ENCODE data around the gene SAMD11.

The SAMD11 gene

DNA sequence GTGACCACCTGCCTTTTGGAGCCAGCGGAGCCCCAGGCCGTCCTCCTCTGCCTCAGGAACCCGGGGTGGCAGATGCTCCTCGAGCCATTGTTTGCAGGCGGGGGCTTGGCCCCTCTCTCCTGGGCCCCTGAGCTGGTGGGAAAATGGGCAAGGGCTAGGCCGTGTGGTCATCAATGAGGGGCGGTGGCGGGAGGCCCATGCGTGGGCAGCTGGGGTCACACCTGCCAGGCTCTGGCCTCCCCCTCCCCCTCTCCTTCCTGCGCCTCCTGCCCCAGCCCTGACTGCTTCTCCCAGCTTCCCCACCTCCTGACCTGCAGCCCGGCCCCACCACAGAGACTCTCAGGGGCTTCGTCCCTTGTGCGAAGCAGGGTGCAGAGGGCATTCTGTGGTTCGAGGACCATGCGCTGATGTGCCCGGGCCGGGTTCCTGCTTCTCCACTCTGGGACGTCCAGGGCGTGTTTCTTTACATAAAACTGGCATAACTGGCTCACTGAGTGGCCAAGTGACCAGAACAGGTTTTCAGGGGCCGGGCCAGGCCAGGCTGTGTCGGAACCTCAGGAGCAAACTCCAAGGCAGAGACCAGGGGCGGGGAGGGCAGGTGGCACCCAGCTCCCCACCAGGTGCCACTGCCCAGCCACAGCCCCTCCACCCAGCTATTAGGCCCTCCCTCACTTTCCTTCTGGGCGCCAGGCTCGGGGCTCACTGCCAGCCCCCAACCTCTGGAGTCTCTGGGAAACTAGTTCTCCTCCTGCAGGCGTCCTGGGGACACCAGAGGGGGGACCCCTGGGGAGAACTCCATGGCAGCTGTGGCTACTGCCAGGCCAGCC lies 9.3 kb downstream of the SAMD11 start:
- no peak for DNase-seq (ENCODE audit: low read depth in 2 of 2)

GRCh38 chr1:933603-933940 lies 9.8 kb downstream of the SAMD11 start:
- no peak for DNase-seq (ENCODE audit: low read depth in 2 of 2)

DNA sequence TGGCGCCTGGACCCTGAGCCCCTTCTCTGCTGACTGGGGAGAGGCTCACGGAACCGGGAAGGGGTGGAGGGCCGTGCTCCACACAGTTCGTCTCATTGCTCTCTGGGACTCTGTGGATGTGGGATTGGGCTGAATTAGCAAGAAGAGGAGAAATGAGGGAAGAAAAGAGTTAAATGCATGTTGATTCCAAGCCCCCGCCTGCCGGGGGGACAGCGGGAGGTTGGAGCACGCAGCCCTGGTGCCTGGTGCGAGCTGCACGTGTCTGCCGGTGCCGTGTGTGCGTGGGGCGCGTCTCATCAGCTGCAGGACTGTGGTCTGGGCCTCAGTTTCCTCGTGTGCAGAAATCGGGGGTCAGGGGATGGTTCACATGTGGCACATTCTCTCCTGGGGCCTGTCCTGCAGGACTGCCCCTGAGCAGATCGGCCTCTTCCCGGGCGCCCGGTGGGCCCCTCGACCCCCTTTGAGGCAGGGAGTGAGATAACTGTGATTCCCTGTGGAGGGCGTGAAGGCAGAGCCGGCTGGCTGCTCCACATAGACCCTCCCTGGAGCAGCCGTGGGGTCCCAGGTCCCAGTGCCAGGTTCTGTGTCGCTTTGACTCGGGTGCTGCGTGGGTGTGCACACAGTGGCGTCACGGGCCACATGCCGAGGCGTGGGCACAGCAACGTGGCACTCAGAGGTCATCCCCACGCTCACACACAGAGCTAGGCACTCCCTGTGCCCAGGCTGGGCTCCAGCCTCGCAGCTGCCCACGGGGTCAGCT lies 11.4 kb downstream of the SAMD11 start:
- DNase-seq (ENCODE audit: low read depth in 2 of 2): no peak

GRCh38 chr1:935751-936231 lies 12.1 kb downstream of the SAMD11 start:
- no peak for DNase-seq (ENCODE audit: low read depth in 2 of 2)

DNA sequence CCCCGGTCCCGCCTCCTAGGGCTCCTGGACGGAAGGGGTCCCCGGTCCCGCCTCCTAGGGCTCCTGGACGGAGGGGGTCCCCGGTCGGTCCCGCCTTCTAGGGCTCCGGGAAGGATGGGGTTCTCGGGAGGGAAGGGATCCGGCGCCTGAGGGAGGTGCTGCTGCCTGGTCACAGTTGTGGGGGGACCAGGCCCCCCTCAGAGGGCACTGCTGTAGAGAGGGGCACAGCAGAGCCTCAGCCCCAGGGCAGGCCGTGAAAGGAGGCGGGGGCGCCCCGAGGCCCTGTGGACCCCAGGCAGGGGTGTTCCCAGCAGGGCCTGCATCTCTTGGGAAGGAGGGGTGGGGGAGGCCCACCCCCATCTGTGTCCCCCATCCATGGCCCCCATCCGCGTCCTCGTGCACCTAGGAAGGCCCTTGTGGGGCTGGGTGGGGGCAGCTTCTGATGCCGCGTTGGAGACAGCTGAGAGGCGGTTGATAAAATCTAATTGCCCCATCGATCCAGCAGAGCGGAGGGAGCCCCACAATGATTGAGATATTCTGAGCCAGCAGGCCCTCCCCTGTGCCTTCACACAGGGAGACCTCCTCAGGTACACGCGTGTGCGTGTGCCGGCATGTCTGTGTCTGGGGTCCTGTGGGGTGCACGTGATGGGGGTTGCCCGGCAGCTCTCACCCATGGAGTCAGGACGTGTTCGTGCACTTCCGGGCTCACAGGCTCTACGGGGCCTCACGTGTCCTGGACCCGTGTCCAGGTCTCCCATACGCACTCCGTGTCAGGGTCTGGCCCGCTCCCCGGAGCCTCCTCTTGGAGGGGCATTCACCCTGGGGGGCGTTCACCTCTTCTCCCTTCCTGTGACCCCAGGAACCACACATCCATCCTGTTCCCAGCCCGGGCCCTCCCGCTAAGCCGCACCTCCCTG lies 12.9 kb downstream of the SAMD11 start:
- no peak for DNase-seq (ENCODE audit: low read depth in 2 of 2)

DNA sequence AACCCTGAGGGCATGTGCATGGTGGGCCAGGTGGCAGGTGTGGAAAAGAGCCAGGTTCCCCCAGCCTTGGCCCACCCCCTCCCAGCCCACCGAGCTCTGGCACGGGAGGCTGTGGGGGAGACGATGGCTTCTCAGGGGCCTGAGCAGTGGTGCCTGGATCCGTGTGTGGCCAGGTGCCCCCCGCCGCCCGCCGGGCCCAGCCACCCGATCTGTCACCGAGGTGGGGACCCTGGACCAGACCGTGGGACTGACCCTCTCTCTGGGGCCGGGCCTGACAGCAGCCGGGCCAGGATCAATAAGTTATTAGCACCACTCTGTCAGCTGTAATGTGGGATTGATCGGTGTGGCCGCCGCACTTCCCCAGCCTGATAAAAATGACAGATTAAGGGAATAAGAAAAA lies 13.8 kb downstream of the SAMD11 start:
- no peak for DNase-seq (ENCODE audit: low read depth in 2 of 2)

- no peak for DNase-seq (ENCODE audit: low read depth in 2 of 2)
These were observed 14.5 kb downstream of the SAMD11 start for GRCh38 chr1:938088-938683.

DNA sequence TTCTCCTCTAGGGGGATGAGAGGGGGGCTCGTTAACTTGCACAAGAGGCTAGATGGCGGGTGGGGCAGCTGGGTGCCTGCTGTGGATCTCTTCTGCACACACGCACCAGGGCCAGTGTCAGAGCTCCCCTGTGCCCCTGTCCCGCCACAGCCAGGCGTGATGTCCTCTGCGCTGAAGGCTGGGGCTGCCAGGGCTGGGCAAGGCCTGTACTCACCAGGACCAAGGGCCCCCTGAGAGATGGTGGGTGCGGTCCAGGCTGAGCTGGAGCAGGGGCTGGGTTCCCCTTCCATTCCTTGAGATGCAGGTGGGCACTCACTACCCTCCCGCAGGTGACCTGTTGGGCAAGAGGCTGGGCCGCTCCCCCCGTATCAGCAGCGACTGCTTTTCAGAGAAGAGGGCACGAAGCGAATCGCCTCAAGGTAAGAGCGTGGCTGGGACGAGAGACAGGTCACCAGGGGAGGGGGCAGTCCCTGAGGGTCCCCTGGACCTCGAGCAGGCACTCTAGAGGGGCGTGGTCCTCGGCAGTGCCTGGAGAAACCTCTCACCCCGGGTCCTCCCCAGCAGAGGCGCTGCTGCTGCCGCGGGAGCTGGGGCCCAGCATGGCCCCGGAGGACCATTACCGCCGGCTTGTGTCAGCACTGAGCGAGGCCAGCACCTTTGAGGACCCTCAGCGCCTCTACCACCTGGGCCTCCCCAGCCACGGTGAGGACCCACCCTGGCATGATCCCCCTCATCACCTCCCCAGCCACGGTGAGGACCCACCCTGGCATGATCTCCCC lies 15.2 kb downstream of the SAMD11 start:
- DNase-seq (ENCODE audit: low read depth in 2 of 2): no peak

GRCh38 chr1:939511-940106 lies 15.9 kb downstream of the SAMD11 start:
- no peak for DNase-seq (ENCODE audit: low read depth in 2 of 2)

DNA sequence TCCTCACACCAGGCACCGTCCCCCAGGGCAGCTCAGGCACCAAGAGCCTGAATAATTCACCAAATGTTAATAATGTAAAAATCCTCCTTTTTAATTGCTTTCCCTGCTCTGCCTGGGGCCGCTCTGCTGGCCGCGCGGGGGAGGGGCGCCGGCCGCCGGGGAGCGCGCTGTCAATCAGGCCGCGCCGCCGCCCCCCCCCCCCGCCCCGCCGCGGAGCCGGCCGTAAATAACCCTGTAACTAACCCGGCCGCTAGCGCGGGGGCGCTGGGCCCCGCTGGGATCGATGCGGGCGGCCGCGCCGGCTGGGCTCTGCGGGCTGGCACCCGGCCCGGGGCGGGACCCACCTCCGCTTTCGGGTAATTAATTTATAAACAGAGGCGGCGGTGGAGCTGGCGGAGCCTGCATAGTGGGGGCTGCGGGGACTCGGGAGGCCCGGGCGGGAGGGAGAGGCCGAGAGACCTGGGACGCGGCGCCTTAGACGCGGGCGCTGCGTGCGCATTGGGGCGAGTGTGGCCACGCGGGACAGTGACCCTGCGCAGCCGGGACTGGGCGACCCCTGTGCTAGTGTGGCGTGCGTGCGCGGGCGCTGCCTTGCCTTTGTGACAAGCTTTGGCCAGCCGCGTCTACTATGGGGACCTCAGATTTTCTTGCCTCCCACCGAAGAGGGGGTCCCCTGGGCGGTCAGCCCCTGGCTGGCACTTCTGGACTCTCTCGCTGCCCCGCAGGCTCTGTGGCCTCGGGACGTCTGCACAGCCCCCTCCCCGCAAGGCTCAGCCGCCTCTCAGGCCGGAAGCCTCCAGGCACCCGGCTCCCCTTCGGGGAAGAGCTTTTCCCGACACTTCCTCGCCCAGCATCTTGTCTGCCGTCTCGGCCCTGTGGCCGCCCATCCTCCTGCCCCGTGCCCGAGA lies 16.6 kb downstream of the SAMD11 start:
- DNase-seq (ENCODE audit: low read depth in 2 of 2): no peak

- no peak for DNase-seq (ENCODE audit: low read depth in 2 of 2)
These were observed 17.4 kb downstream of the SAMD11 start for GRCh38 chr1:941015-941587.

DNA sequence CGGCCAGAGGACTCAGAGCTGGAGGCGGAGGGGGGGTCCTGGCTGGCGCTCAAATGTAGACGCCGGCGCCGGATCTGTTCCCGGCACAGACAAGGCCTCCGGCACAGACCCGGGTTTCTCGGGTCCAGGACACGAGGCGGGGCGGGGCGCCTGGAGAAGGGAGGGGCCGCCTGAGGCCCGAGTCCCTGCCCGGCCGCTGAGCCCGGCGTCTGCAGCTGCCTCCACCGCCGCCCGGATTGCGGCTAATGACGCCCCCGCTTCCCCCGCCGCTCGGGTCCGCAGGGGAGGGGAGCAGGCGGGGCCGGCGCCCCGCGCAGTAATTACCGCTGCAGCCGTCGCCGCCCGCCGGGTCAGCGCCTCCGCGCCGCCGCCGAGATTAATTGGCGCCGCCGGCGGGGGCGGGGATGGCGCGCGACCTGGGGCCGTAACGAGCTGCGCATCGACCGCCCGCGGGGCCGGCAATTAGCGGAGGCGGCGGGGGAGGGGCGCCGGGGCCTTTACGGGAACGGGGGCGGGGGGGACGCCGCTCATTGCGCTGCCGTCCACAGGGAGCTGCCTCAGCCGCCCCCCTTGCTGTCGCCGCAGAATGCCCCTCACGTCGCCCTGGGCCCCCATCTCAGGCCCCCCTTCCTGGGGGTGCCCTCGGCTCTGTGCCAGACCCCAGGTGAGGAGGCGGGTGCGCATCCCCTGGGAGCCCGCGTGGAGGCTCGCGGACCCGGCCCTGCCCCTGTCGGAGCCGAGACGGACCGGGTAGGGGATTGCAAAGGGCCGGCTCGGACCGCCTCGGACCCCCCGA lies 18.1 kb downstream of the SAMD11 start:
- no peak for DNase-seq (ENCODE audit: low read depth in 2 of 2)

- no peak for DNase-seq (ENCODE audit: low read depth in 2 of 2)
These were observed 18.7 kb downstream of the SAMD11 start for GRCh38 chr1:942411-942821.

- DNase-seq (ENCODE audit: low read depth in 2 of 2): no peak
These were observed 19.3 kb downstream of the SAMD11 start for GRCh38 chr1:942864-943533.

DNA sequence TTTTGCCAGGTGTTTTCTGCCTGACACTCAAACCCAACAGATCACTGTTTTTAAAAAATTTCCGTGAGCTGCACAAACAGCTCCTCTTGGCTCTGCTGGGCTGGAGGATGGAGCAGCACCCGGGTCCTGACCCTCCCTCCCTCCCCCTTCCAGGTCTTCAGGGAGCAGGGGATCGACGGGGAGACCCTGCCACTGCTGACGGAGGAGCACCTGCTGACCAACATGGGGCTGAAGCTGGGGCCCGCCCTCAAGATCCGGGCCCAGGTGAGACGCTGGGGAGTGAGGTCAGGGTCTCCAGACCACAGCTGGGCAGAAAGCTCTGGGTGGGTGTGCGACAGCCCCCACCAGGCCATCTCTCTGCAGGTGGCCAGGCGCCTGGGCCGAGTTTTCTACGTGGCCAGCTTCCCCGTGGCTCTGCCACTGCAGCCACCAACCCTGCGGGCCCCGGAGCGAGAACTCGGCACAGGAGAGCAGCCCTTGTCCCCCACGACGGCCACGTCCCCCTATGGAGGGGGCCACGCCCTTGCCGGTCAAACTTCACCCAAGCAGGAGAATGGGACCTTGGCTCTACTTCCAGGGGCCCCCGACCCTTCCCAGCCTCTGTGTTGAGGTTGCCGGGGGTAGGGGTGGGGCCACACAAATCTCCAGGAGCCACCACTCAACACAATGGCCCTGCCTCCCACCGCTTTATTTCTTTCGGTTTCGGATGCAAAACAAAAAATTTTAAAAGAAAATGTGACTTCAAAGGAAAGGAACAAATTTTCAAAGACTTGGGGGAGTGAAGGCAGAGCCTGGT lies 20.0 kb downstream of the SAMD11 start:
- DNase-seq (ENCODE audit: low read depth in 2 of 2): no peak

DNA sequence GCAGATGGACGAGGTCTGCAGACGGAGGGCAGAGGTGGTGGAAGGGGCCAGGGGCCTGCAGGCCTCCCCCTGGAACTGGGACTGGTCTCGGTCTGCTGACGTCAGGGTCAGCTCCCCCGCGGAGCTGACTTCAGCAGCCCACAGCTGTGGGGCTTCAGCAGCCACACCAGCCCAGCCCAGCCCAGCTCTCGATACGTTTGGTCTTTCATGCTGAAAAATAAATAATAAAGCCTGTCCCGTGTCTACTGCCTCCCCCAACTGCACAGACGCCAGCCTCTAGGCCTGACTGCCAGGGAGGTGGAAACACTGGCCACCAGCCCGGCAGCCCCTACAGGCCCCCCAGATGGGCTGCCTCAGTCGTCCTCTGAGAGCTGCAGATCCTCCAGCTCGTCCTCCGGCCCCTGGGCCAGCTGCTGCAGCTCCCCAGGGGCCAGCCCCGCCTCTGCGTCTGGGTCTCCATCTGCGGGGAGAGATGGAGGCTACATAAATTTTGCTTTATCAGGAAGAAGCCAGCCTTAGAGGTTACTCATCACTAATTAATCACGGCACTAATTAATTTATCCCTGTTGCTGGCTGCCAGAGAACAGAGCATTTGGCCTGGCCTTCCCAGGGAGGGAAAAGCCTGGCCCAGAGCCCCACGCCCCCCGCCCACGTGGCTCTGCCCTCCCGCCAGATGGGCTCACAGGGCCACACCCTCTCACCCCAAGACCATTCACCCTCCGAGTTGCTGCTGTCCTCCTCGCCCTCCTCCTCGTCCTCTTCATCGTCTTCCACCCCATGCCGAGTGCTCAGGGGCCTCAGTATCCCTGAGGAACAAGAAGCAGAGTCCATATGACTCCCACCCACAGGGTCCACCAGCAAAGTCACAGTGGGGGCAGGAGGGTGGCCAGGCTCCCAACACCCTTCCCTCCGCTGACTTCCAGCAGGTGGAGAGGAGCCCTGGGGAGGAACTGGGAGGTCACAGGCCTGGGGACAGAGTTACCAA lies 20.9 kb downstream of the SAMD11 start:
- DNase-seq (ENCODE audit: low read depth in 2 of 2): no peak
